Measurements from ENCODE around the gene SLC4A8.
A peak's percentile ranks its signal among the peaks of the same experiment; 100 is the strongest.

SLC4A8 gene

GRCh38 chr12:51395283-51396230 is 29.1 kb upstream of the SLC4A8 start:
- DNase-seq, result no peak

DNA sequence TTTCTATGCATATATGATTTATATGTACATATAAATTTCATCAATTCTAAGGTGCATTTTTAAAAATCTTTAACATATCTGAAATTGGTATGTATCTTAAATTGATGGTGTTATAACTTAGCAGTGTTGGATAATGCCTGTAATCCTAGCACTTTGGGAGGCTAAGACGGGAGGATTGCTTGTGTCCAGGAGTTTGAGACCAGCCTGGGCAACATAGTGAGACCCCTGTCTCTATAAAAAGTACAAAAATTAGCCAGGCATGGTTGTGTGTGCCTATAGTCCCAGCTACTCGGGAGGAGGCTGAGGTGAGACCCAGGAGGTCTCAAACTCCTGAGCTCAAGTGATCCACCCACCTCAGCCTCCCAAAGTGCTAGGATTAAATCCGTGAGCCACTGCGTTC is 27.0 kb upstream of the SLC4A8 start:
- DNase-seq, result no peak

DNA sequence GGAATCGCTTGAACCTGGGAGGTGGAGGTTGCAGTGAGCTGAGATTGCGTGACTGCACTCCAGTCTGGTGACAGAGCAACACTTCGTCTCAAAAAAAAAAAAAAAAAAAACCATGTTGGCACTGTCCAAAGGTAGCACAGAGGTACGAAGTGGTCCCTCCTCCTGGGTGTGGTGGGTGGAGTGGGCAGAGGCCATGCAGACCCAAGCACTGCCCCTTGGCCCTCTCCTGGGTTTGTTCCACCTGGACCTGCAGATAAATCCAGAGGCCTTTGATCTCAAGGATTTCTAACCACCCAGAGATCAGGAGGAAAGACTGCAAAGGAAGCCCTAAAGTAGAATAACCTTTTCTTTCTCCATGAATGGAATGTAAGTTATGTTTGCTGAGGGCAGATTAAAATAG is 24.7 kb upstream of the SLC4A8 start:
- DNase-seq, result no peak

- DNase-seq, result no peak
Measured at GRCh38 chr12:51401020-51401419, 23.6 kb upstream of the SLC4A8 start.

DNA sequence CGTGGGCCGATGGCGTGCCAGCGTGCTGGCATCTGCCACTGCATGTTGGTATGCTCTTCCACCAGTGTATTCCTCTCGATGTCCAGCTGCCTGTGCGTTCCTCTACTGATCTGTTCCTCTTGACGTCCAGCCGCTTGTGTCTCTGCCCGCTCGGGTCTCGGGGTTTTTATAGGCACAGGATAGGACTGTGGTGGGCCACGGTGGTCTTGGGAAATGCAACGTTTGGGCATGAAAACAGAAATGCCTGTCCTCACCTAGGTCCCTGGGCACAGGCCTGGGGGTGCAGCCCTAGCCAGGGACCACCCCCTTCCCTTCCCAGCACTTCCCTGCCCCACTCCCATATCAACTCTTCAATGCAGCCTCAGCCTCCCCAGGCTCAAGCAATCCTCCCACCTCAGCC is 23.1 kb upstream of the SLC4A8 start:
- DNase-seq, result no peak

- no peak for DNase-seq
Measured at GRCh38 chr12:51401900-51402299, 22.7 kb upstream of the SLC4A8 start.

- DNase-seq, result no peak
Measured at GRCh38 chr12:51403159-51403558, 21.5 kb upstream of the SLC4A8 start.

DNA sequence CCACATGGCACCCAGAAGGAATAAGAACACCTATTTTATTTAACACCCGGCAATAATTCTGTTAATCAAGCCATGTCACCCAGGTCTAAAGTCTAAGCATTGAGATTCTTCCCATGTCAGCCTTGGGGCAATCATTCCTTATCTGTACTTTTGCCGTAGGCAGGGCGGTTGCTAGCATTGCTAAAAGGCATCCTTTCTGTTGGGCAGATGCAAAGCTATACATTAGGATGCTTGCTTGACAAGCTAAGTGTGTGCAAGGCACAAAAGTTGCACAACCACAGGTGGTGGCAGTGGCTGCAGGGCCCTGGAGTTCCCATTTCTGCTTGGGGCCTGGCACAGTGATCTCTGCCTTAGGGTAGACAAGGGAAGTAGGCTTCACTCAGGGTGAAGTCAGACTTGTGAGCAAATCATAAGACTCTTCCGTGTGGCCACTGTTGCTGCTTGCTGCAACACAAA is 20.9 kb upstream of the SLC4A8 start:
- no peak for DNase-seq

DNA sequence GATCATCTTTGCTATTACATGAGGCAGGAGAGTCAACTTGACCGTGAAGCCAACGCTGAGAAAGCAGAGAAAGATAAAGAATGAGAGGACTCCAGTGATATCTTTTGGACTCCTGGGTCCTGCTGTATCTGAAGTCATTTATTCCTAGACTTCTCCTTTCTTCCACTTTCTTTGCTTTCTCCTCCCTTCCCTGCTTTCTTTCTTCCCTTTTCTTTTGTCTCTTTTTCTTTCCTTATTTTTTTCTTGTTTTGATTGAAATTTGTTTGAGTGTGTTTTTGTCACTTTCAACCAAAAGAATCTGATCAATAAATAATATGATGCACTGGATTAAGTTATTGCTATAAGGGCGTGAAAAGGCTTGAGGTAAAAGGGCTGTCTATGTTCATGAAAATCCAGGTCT is 20.0 kb upstream of the SLC4A8 start:
- DNase-seq, result no peak

GRCh38 chr12:51405801-51406207 is 18.8 kb upstream of the SLC4A8 start:
- no peak for DNase-seq

GRCh38 chr12:51406290-51406689 is 18.3 kb upstream of the SLC4A8 start:
- no peak for DNase-seq

DNA sequence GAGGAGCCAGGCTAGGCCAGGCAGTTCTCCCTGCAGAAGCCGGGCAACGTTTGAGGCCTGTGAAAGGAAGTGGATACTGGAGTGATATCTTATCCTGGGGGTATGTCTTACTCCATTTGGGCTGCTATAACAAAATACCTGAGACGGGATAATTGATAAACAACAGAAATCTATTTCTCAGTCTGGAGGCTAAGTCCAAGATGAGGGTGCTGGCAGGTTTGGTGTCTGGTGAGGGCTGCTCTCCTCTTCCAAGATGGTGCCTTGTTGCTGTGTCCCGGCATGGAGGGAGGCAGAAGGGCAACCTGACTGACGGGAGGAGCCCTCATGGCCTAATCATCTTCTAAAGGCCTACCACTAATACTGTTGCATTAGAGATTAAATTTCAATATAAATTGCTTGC is 17.8 kb upstream of the SLC4A8 start:
- no peak for DNase-seq

GRCh38 chr12:51407604-51408003 is 17.0 kb upstream of the SLC4A8 start:
- no peak for DNase-seq

DNA sequence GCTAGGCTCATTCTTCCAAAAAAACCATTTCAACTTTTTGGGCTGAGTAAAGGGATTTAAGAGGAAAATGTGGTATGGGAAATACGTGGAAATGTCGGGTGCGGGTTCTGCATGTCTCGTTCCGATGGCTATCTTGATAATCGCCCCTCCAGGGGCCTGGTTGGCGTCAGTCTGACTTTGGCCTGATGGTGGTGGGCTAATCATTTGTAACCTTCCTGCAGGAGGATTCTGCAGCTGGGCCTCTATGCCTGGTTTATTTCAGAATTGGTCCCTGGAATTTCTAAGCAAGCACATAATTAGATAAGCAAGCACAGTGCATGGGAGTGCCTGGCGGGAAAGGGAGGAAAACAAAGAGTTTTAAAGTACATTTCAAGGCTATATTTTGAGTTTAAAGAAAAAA is 14.8 kb upstream of the SLC4A8 start:
- DNase-seq, result no peak

DNA sequence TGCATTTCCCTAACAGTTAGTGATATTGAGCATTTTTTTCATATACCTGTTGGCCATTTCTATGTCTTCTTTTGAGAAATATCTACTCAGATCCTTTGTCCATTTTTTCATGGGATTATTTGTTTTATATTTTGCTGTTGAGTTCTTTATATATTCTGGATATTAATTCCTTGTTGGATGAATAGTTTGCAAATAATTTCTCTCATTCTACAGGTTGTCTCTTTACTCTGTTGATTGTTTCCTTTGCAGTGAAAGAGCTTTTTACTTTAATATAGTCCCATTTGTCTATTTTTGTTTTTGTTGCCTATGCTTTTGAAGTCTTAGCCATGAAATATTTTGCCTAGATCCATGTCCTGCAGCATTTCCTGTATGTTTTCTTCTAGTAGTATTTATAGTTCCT is 11.5 kb upstream of the SLC4A8 start:
- DNase-seq, result no peak

GRCh38 chr12:51413791-51414190 is 10.8 kb upstream of the SLC4A8 start:
- DNase-seq, result no peak

DNA sequence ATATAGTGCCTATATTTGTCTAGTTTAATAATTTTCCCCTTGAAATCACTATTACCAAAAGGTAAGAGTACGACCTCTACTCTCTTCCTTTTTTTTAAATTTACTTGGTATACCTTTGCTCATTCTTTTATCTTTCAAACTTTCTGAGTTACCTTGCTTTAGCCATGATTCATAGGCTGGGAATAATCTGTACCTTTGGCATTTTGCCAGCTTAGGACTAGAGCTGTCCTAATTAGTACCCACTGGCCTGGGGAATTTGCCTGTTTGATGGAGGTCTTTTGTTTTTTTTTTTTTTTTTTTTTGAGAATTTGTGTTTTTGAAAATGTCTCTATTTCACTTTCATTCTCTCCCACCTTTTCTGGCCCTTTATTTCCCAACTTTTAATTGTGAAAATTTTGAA is 8.7 kb upstream of the SLC4A8 start:
- DNase-seq, result no peak

- no peak for DNase-seq
Measured at GRCh38 chr12:51417826-51418225, 6.8 kb upstream of the SLC4A8 start.

DNA sequence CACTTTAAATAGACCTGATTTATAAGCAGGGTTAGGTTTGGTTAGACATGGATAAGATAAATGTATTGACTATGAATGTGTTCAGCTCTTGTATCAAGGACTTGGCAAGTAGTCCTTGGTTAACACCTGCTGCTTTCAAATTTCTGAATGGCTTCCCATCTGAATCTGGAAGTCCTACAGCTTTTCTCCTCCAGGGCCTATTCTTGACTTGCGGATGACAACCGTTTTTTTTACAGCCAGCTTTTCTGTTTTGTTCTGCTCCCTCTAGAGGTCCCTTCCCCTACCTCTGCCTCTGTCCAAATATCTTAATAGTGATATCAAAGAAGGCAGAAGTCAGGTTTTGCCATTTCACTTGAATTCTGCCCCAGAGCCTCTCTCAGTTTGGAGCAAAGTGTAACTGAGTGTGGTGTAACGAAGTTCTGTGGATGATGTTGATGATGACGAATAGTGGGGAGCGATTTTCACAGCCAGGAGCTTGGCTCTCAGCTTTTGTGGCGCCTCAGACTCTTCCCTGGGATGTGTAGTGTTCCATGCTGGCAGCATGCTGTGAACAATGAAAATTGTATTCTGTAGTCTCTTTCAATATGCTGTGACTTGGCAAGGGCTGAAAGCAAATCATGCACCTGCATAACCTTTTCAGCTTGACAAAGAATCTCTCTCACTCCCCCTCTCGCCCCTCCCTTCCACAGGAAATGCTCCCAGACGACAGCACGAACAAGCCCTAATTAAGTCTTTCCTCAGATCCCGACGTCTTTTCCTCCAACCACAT is 5.0 kb upstream of the SLC4A8 start:
- no peak for DNase-seq

DNA sequence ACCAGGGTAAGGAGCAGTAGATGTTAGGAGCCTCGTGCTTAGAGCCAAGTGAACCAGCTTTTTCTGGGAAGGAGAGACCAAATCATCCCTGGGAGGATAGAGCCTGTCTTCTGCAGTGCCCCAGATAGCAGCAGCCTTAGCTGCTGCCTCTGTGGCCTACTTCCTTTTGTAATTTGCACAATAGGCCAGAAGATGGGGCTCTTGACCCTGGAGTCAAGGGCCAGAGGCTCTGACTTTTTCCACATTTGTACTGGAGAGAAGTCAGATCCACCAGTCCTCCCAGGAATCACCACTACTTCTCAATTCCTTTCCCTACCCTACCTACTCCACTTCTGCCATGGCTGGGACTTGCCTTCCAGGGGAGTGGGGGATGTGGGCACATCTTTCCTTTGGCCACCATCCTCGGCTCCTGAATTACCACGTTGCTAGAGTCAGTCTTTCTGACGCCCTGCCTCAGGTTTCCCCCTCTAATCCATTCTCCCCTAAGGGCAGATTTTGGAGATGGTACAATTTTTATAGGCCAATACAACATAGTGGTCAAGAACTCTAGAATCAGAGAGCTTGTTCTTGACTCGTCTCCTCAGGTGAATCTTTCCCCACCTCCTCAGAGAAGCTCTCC is 3.3 kb upstream of the SLC4A8 start:
- DNase-seq, result peak; percentile 68

GRCh38 chr12:51424094-51424661 is 453 bp upstream of the SLC4A8 start:
- DNase-seq, result no peak

- DNase-seq, result no peak
Measured at GRCh38 chr12:51428256-51428655, 3.6 kb downstream of the SLC4A8 start.

DNA sequence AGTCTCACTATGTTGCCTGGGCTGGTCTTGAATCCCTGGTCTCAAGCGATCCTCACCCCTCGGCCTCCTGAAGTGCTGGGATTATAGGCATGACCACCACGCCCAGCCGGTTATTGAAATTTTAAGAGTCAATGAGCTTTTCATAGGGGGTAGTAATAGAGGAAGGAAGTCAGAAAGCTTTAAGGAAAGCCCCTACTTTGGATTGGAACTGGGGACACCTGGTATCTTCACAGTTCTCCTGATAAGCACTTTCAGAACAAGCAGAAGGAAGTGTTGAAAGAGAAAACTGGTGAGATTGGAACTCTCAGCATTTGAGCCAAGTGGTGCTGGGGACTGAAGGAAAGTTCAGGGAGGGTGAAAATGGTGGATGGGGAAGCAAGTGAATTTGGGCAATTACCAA is 5.1 kb downstream of the SLC4A8 start:
- no peak for DNase-seq
